ENCODE results near the gene LDHAL6A. TPM values are rescaled to one million over a fixed set of nuclear protein-coding genes. Genes with fewer than 3 reads are reported as not detected.

LDHAL6A gene
- total RNA-seq, 1 donor from 2014 or later, result not detected

GRCh38 chr11:18501629-18502028 lies 46.0 kb downstream of the LDHAL6A start:
- Mint-ChIP-seq H3K4me3 (no peak overlapping the region), H3K27me3 (no peaks in the 10 kb centered on the region), H3K4me1 (no peaks in the 10 kb centered on the region), H3K9me3 (no peaks in the 10 kb centered on the region), H3K27ac (no peak overlapping the region), H3K36me3 (ENCODE audit: low read depth) (peaks cover 76% of the 10 kb centered on the region)
- DNase-seq, result no peak
- ATAC-seq (ENCODE audit: low read depth), result no peak
- intact Hi-C loops (cut with micrococcal nuclease), result no loop called here
- TF ChIP-seq CTCF (IDR thresholded peaks at IDR 0.05), result no peak
- ChIA-PET POLR2A (interaction anchor here (1.5 kb wide), 1 partner anchor 25 kb away, joined by 6 read pairs; the partner anchor contains the start of gene TSG101), CTCF (no interaction called here)

- DNase-seq, result no peak
- TF ChIP-seq CTCF (IDR thresholded peaks at IDR 0.05), result no peak
- no peak overlapping the region for H3K4me3 Mint-ChIP-seq
- ATAC-seq (ENCODE audit: low read depth), result no peak
- H3K27ac Mint-ChIP-seq, result no peak overlapping the region
- no peaks in the 10 kb centered on the region for H3K9me3 Mint-ChIP-seq
- H3K4me1 Mint-ChIP-seq, result no peaks in the 10 kb centered on the region
- POLR2A ChIA-PET, result no interaction called here
- intact Hi-C loops (cut with micrococcal nuclease), result no loop called here
- H3K27me3 Mint-ChIP-seq, result no peaks in the 10 kb centered on the region
- CTCF ChIA-PET, result no interaction called here
- H3K36me3 Mint-ChIP-seq (ENCODE audit: low read depth), result peaks cover 77% of the 10 kb centered on the region
Observed at GRCh38 chr11:18502352-18502751, 46.7 kb downstream of the LDHAL6A start.

GRCh38 chr11:18521122-18521521 lies 65.5 kb downstream of the LDHAL6A start:
- H3K27me3 Mint-ChIP-seq, result no peaks in the 10 kb centered on the region
- no peak overlapping the region for H3K27ac Mint-ChIP-seq
- intact Hi-C loops (cut with micrococcal nuclease), result loop anchor here (10.0 kb wide), 1 partner anchor 276 kb away; the partner anchor contains the start of gene SAA2
- CTCF ChIA-PET, result no interaction called here
- peaks cover 33% of the 10 kb centered on the region for H3K4me1 Mint-ChIP-seq
- H3K36me3 Mint-ChIP-seq (ENCODE audit: low read depth), result peaks cover 42% of the 10 kb centered on the region
- DNase-seq (no peak), ATAC-seq (ENCODE audit: low read depth) (no peak)
- H3K9me3 Mint-ChIP-seq, result no peaks in the 10 kb centered on the region
- no peak overlapping the region for H3K4me3 Mint-ChIP-seq
- POLR2A ChIA-PET, result interaction anchor here (0.6 kb wide), 2 partner anchors 124 to 411 kb away, joined by 6 to 8 read pairs; no protein-coding TSS in a partner anchor
- TF ChIP-seq CTCF (IDR thresholded peaks at IDR 0.05), result no peak

DNA sequence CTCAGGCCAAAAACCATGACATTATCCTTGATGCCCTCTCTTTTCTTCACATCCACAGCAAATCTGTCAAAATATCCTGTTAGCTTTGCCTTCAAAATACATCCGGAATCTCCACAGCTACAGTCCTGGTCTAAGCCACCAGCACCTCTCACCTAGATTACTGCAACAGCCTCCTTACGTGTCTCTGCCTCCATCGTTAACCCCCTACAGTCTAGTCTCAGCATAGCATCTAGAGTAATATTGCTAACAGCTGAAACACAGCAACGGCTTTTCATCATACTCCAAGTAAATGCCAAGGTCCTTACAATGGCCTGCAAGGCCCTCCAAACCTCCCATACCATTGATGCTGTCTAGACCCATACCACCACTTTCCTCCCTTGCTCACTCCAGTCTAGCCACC lies 66.7 kb downstream of the LDHAL6A start:
- Mint-ChIP-seq H3K4me1 (peaks cover 43% of the 10 kb centered on the region), H3K9me3 (no peaks in the 10 kb centered on the region), H3K4me3 (no peak overlapping the region), H3K27ac (peak overlapping the region; percentile 3), H3K27me3 (no peaks in the 10 kb centered on the region), H3K36me3 (ENCODE audit: low read depth) (peaks cover 50% of the 10 kb centered on the region)
- TF ChIP-seq CTCF (IDR thresholded peaks at IDR 0.05), result no peak
- ChIA-PET POLR2A (no interaction called here), CTCF (no interaction called here)
- DNase-seq, result no peak
- ATAC-seq (ENCODE audit: low read depth), result no peak
- intact Hi-C loops (cut with micrococcal nuclease), result loop anchor here (10.0 kb wide), 1 partner anchor 278 kb away; the partner anchor contains the start of gene SAA2

- H3K4me3 Mint-ChIP-seq, result no peak overlapping the region
- no peak overlapping the region for H3K27ac Mint-ChIP-seq
- peaks cover 44% of the 10 kb centered on the region for H3K36me3 Mint-ChIP-seq (ENCODE audit: low read depth)
- ChIA-PET CTCF (no interaction called here), POLR2A (interaction anchor here (0.7 to 1.1 kb wide), 2 partner anchors 64 to 126 kb away, joined by 3 read pairs; no protein-coding TSS in a partner anchor)
- DNase-seq (no peak), ATAC-seq (ENCODE audit: low read depth) (no peak)
- intact Hi-C loops (cut with micrococcal nuclease), result loop anchor here (10.0 kb wide), 1 partner anchor 278 kb away; the partner anchor contains the start of gene SAA2
- H3K27me3 Mint-ChIP-seq, result no peaks in the 10 kb centered on the region
- peaks cover 48% of the 10 kb centered on the region for H3K4me1 Mint-ChIP-seq
- no peaks in the 10 kb centered on the region for H3K9me3 Mint-ChIP-seq
- no peak for TF ChIP-seq CTCF (IDR thresholded peaks at IDR 0.05)
Observed at GRCh38 chr11:18523084-18523483, 67.4 kb downstream of the LDHAL6A start.
